Measurements from ENCODE around the gene NAB2.
A peak's percentile ranks its signal among the peaks of the same experiment; 100 is the strongest.
"Not testable (repeated sequence)": the region's sequence is repeated elsewhere in the genome, so short reads cannot be mapped to it uniquely, and the experiment has no call there.

Gene NAB2

DNA sequence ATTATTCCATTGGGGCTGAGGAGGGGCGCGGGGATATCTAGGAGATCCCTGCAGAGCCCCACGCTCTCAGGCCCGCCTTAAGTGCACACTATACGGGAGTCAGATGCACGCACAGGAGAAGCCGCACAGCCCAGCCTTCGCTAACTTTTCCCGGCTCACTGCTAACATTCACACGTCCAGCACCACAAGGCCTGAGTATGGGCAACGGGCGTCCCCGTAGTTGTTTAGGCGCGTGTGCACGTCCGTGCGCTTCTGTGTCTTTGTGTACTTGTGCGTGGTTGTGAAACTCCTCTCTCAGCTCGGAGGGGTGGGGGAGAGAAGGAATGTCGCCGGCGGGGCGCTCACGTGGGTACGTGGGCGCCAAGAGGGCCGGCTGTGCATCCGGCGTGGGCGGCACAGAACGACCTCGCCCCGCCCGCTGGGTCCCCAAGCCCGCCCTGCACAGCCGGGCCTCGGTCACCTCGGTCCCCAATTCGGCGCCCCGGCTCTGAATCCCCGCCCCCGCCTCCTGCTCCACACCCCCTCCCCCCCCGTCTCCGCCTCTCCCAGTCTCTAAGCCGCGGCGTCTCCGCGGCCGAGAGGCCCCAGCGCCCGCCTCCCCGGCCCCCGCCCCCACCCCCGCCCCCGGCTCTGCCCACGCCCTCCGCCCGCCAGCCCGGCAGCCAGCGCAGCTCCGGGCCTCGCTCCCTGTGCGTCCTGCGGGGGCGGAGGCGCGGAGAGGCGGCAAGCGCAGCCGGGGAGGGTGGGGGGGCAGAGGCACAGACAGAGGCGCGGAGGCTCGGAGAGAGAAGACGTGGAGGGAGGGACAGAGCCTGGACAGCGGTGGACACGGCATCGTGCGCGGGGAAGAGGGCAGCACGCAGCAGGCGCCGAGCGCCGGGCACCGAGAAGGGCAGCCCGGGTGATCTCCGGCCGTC is at the start of gene NAB2:
TSS of gene NAB2 (plus strand) at position 761 of the 917 bp plus-strand sequence. CDS start 158 bp downstream, outside the sequence.
- DNase-seq (ENCODE audit: low read depth), result peak; percentile 87

- DNase-seq (ENCODE audit: low read depth), result no peak
Observed at GRCh38 chr12:57040211-57040610, 48.7 kb upstream of the NAB2 start.

DNA sequence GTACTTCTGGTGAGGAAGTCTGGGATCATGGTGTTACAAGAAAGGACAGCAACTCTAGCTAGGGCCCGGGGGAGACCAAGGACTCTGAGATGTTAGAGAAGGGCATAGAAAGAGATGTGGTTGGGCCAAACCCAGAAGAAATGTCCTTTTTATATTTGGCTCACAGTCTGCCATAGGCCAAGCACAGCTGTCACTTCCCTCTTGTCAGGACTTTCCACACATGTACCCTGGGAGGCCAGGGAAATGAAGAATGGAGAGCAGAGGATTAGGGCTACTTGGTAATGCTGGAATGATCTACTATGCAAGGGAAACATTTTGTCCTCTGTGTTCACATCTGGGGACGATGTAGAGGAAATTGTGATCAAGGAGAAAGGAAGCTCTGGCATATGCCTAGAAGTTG is 48.2 kb upstream of the NAB2 start:
- no peak for DNase-seq (ENCODE audit: low read depth)

GRCh38 chr12:57042695-57043094 is 46.2 kb upstream of the NAB2 start:
- no peak for DNase-seq (ENCODE audit: low read depth)

DNA sequence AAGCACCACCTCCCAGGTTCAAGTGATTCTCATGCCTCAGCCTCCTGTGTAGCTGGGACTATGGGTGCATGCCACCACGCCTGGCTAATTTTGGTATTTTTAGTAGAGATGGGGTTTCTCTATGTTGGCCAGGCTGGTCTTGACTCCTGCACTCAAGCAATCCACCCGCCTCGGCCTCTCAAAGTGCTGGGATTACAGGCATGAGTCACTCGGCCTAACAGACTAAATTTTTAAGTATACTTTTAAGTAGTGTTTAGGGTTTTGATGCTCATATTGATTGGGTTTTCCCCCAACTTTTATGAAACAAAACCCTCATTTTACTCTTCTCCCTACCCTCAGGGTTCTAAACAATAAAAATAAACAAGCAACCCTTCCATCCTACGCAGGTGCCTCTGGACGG is 44.4 kb upstream of the NAB2 start:
- no peak for DNase-seq (ENCODE audit: low read depth)

DNA sequence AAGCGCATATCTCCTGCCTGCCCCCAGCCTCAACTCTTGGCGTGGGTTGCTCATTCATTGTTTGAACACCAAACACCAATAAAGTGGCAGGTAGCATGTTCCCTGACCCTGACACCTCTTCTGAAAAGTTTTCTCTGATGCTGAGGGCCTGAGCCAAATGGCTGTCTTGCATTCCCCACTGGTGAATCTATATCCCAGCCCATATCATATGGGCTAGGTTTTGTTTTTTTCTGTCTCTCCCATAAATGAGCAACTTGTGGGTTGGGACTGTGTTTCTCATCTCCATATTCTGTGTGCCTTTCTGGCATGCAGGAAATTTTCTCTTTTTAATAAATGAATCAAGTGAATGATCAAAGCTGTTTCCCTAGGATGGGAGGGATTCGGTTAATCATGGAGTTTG is 44.0 kb upstream of the NAB2 start:
- DNase-seq (ENCODE audit: low read depth), result no peak

GRCh38 chr12:57046086-57046791 is 42.7 kb upstream of the NAB2 start:
- DNase-seq (ENCODE audit: low read depth), result no peak

DNA sequence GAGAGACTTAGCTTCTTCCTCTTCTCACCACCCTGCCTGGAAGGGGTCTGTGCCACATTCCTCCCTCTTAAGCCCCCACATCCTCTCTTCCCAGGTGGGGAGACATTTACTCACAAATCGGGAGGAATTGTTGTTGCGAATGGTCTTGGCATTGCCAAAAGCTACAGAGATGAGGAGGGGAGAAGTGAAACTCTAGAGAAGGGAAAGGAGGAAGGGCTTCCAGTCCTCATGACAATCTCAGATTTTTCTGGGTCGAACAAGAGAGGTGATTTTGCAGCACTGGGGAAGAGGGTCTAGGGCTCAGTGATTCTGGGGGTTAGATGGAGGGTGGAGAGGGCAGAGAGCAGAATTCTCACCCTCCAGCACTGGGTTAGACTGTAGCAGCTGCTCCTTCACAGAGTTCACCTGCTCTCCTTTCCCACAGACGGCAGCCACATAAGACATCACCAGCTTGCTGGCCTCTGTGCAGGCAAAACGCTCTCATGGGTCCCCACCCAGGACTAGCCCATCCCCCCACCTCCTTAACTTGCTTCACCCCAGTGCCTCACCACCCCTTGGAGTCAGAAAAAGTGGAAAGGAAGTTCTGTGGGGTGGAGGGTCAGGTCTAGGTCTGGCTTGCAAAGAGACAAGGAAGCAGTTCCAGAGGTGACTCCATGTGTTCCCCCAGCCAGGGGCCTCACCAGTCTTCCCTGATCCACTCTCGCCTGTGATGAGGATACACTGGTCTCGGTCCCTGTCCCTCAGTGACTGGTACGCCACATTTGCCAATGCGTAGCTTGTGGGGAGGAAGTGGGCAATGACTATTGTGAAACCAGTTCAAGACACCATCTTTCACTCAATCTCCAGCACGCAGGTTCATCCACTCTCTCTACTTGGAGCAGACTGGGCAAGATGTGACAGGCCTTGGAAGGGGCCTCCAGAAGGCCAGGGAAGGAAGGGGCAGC is 41.7 kb upstream of the NAB2 start:
- peak; percentile 5 for DNase-seq (ENCODE audit: low read depth)

GRCh38 chr12:57047981-57048380 is 40.9 kb upstream of the NAB2 start:
- no peak for DNase-seq (ENCODE audit: low read depth)

- no peak for DNase-seq (ENCODE audit: low read depth)
Observed at GRCh38 chr12:57048423-57049118, 40.3 kb upstream of the NAB2 start.

- no peak for DNase-seq (ENCODE audit: low read depth)
Observed at GRCh38 chr12:57049119-57049446, 39.8 kb upstream of the NAB2 start.

DNA sequence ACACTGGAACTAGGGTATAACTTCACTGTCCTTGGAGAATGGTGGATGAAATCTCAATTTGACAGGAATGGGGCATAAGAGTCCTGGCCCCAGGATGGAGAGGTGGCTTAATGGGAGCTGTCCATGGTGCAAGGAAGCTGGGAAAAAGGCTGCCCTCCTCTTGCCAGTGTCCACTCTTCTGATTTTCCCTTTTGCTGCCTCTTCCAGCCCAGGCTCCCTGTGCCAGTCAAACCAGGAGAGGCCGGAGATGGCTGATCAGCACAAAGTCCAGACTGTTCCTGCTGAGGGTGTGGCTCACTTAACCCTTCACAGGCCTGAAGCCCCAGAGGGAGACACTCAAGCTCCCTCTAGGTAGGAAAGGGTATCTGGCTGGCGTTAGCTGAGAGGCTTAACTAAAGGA is 39.0 kb upstream of the NAB2 start, which contains the start of gene MYO1A:
TSS of gene MYO1A (minus strand) at position 240 of the 400 bp plus-strand sequence. CDS start 1,806 bp downstream, outside the sequence.
- no peak for DNase-seq (ENCODE audit: low read depth)

GRCh38 chr12:57051011-57051410 is 37.9 kb upstream of the NAB2 start:
- DNase-seq (ENCODE audit: low read depth), result no peak

- DNase-seq (ENCODE audit: low read depth), result not testable (repeated sequence)
Observed at GRCh38 chr12:57053146-57053545, 35.8 kb upstream of the NAB2 start.

DNA sequence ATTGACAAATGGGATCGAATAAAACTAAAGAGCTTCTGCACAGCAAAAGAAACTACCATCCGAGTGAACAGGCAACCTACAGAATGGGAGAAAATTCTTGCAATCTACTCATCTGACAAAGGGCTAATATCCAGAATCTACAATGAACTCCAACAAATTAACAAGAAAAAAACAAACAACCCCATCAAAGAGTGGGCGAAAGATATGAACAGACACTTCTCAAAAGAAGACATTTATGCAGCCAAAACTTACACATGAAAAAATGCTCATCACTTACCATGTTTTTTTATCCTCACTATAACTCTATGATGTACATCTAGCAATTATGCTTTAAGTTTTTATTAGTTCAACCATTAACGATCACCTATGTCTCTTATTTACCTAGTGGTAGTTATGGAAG is 35.0 kb upstream of the NAB2 start:
- DNase-seq (ENCODE audit: low read depth), result not testable (repeated sequence)

DNA sequence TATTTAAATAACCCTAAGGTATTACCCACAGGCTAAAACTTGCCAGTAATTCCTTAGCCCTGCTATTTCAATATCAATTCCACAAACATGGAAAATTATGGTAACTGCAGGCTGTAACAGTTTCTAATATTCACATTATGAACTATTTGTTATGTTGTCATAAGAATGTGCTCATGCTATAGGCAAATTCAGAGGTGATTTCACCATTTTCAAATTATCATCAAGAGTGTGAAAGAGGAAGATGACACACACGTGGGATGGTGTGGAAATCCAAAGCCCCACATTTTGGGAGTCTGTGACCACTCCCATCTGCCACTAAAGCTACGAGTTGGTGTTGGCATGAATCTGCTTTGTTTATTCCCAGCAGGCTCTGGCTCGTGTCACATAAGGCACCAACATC is 33.1 kb upstream of the NAB2 start:
- no peak for DNase-seq (ENCODE audit: low read depth)

GRCh38 chr12:57057067-57057751 is 31.7 kb upstream of the NAB2 start:
- no peak for DNase-seq (ENCODE audit: low read depth)

GRCh38 chr12:57058454-57058853 is 30.5 kb upstream of the NAB2 start:
- no peak for DNase-seq (ENCODE audit: low read depth)

GRCh38 chr12:57063991-57064685 is 24.8 kb upstream of the NAB2 start:
- DNase-seq (ENCODE audit: low read depth), result no peak

DNA sequence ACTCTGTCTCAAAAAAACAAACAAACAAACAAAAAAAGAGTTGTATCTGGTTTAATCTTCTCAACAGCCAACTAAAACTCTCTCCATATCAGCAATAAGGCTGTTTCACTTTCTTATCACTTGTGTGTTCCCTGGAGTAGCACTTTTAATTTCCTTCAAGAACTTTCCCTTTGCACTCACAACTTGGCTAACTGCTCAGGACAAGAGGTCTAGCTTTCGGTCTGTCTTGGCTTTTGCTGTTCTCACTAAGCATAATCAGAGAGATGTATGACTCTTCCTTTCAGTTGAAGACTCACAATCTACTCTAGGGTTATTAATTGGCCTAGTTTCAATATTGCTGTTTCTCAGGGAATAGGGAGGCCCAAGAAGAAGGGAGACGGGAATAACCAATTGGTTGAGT is 22.7 kb upstream of the NAB2 start:
- no peak for DNase-seq (ENCODE audit: low read depth)
